ENCODE measurements around the gene ABHD2.
A peak's percentile ranks its signal among the peaks of the same experiment; 100 is the strongest.

ABHD2 gene

GRCh38 chr15:89170364-89170763 lies 82.1 kb downstream of the ABHD2 start:
- no peak for DNase-seq

- peak; percentile 12 for DNase-seq
These were observed 83.1 kb downstream of the ABHD2 start for GRCh38 chr15:89171136-89172072.

GRCh38 chr15:89172921-89173320 lies 84.7 kb downstream of the ABHD2 start:
- no peak for DNase-seq

GRCh38 chr15:89174476-89174875 lies 86.2 kb downstream of the ABHD2 start:
- DNase-seq = no peak

- no peak for DNase-seq
These were observed 87.4 kb downstream of the ABHD2 start for GRCh38 chr15:89175617-89176191.

- DNase-seq = no peak
These were observed 88.9 kb downstream of the ABHD2 start for GRCh38 chr15:89177116-89177515.

GRCh38 chr15:89177633-89178306 lies 89.5 kb downstream of the ABHD2 start:
- DNase-seq = no peak

- no peak for DNase-seq
These were observed 90.2 kb downstream of the ABHD2 start for GRCh38 chr15:89178307-89178977.

- no peak for DNase-seq
These were observed 92.0 kb downstream of the ABHD2 start for GRCh38 chr15:89179966-89180875.

GRCh38 chr15:89184357-89184756 lies 96.1 kb downstream of the ABHD2 start:
- DNase-seq = no peak

- DNase-seq = no peak
These were observed 96.8 kb downstream of the ABHD2 start for GRCh38 chr15:89184886-89185526.

GRCh38 chr15:89186803-89187202 lies 98.5 kb downstream of the ABHD2 start:
- no peak for DNase-seq

GRCh38 chr15:89187301-89187985 lies 99.2 kb downstream of the ABHD2 start:
- DNase-seq = no peak

- DNase-seq = no peak
These were observed 99.8 kb downstream of the ABHD2 start for GRCh38 chr15:89187986-89188514.

- no peak for DNase-seq
These were observed 103.9 kb downstream of the ABHD2 start for GRCh38 chr15:89192136-89192535.

- DNase-seq = no peak
These were observed 104.5 kb downstream of the ABHD2 start for GRCh38 chr15:89192766-89193165.

GRCh38 chr15:89194608-89195007 lies 106.4 kb downstream of the ABHD2 start:
- no peak for DNase-seq

- no peak for DNase-seq
These were observed 107.6 kb downstream of the ABHD2 start for GRCh38 chr15:89195836-89196235.

GRCh38 chr15:89196241-89196640 lies 108.0 kb downstream of the ABHD2 start:
- no peak for DNase-seq

- DNase-seq = no peak
These were observed 108.7 kb downstream of the ABHD2 start for GRCh38 chr15:89196994-89197393.

- no peak for DNase-seq
These were observed 109.3 kb downstream of the ABHD2 start for GRCh38 chr15:89197503-89197971.

All from NCI-H748 treated with DMSO at 0.1 percent for 48 hours (cell line).